ENCODE measurements around the gene C1QA.

GRCh38 chr1:22595108-22595507 is 41.3 kb upstream of the C1QA start:
- TF ChIP-seq CTCF (conservative IDR thresholded peaks at IDR 0.05 in 1 of 2, IDR thresholded peaks at IDR 0.05 in 1 of 2; ENCODE audit: low read depth in 1 of 2, low read length in 2 of 2) (no peak), EZH2 (IDR thresholded peaks at IDR 0.05; ENCODE audit: low read length, missing control alignments) (no peak)

Measured in fibroblast of lung (primary cell).